ENCODE measurements around the gene PSMG2.
"Not testable (repeated sequence)": the region's sequence is repeated elsewhere in the genome, so short reads cannot be mapped to it uniquely, and the experiment has no call there.

PSMG2 gene

DNA sequence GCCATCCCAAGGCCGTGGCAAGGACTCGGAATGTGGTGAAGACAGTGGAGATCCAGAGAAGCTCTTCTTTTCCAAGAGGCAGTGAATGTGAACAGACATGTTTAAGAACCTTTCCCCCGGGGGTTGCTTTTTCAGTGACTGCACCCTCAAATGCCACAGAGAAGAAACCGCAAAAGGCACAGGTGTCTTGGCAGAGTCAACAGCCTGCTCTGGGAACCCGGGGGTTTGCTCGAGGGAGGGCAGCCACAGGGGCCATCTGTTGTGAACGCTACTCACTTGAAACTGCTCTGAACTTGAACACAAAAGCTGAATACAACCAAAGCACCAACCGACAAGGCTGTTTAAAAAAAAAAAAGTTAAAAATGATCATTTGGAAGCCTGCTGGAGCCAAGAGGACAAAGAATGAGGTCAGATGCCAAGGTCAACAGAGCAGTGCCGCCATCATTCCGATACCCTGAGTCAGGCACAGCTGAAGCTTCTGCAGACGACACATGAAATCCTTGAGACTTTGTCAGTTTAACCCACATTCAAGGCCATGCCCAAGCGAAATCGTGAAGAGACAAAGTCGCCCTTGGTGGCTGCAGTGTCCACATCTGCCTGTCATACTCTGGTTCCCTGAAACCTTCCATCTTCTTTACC is 47.4 kb downstream of the PSMG2 start:
- H3K4me3 ChIP-seq (ENCODE audit: low read depth, low read length): no peak overlapping the region
- in situ Hi-C loops (cut with HindIII; ENCODE audit: low sequenced_read_pairs): no loop called here
- DNase-seq (ENCODE audit: low read depth): no peak
- no peak for TF ChIP-seq CTCF (IDR thresholded peaks at IDR 0.05; ENCODE audit: low read depth, low read length, missing control alignments)

- no peak for TF ChIP-seq CTCF (IDR thresholded peaks at IDR 0.05; ENCODE audit: low read depth, low read length, missing control alignments)
- H3K4me3 ChIP-seq (ENCODE audit: low read depth, low read length): no peak overlapping the region
- DNase-seq (ENCODE audit: low read depth): no peak
- in situ Hi-C loops (cut with HindIII; ENCODE audit: low sequenced_read_pairs): no loop called here
These were observed 48.1 kb downstream of the PSMG2 start for GRCh38 chr18:12750715-12751502.

DNA sequence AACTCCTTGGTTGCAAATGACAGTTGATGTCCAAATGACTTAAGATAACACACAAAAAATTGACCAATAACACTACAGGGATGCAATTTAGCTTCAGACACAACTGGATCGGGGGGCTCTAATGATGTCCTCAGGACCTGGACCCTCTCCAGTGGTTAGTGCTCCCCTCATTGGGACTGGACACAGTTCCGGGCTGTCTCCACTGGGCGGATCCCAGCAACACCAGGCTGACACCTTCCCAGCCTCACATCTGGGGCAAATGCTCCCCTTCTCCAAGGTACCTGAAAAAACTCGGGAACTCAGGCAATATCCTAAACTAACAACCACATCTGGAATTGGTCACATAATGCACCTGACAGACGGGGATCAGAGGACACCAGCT is 48.7 kb downstream of the PSMG2 start:
- in situ Hi-C loops (cut with HindIII; ENCODE audit: low sequenced_read_pairs): no loop called here
- no peak overlapping the region for H3K4me3 ChIP-seq (ENCODE audit: low read depth, low read length)
- no peak for DNase-seq (ENCODE audit: low read depth)
- no peak for TF ChIP-seq CTCF (IDR thresholded peaks at IDR 0.05; ENCODE audit: low read depth, low read length, missing control alignments)

DNA sequence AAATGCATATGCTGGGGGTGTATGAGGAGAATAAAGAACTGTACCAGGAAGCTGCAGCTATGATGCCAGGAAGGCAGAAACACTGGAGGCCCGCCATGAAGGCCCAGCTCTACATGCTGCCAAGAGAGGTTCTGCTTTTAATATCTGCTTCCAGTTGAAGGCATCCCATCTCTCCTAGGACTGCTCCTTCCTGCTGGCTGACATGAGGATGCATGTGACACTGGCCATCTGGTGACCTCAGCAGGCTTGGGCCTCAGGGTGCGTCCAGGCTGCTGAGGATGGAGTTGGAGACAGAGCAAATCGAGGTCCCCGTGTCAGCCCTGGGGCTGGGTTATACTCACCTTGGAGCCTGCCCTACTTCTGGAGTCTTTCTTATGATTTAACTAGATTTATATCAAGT is 49.0 kb downstream of the PSMG2 start:
- no peak overlapping the region for H3K4me3 ChIP-seq (ENCODE audit: low read depth, low read length)
- DNase-seq (ENCODE audit: low read depth): no peak
- no peak for TF ChIP-seq CTCF (IDR thresholded peaks at IDR 0.05; ENCODE audit: low read depth, low read length, missing control alignments)
- in situ Hi-C loops (cut with HindIII; ENCODE audit: low sequenced_read_pairs): no loop called here

DNA sequence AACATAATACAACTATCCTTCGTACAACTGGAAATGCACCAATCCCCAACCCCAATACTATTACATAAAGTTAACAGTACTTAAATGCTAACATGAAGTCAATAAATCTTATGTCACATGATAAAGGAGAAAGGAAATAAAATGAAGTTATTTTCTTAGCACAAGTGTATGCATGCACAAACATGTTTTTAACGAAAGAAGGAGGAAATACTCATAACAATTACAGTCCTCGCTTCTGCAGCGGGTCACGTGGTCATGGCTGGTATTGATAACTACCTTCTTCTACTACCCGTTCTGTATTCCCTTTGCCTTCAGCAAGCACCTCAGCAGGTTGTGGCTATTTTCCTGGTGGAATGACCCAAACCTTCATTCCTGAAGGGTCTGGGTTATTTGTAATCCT is 51.7 kb downstream of the PSMG2 start:
- DNase-seq (ENCODE audit: low read depth): no peak
- in situ Hi-C loops (cut with HindIII; ENCODE audit: low sequenced_read_pairs): no loop called here
- no peak for TF ChIP-seq CTCF (IDR thresholded peaks at IDR 0.05; ENCODE audit: low read depth, low read length, missing control alignments)
- no peak overlapping the region for H3K4me3 ChIP-seq (ENCODE audit: low read depth, low read length)

DNA sequence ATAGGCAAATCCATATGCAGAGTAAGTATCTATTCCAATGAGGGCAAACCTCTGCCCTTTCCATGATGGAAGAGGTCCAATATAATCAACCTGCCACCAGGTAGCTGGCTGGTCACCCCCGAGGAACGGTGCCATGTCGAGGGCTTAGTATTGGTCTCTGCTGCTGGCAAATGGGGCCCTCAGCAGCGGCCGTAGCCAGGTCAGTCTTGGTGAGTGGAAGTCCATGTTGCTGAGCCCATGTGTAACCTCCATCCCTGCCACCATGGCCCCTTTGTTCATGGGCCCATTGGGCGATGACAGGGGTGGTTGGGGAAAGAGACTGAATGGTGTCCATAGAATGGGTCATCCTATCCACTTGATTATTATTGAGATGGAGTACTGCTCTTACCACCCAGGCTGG is 52.8 kb downstream of the PSMG2 start:
- H3K4me3 ChIP-seq (ENCODE audit: low read depth, low read length); DNase-seq (ENCODE audit: low read depth); in situ Hi-C loops (cut with HindIII; ENCODE audit: low sequenced_read_pairs): not testable (repeated sequence)

GRCh38 chr18:12756619-12757239 is 53.9 kb downstream of the PSMG2 start:
- in situ Hi-C loops (cut with HindIII; ENCODE audit: low sequenced_read_pairs); H3K4me3 ChIP-seq (ENCODE audit: low read depth, low read length); DNase-seq (ENCODE audit: low read depth): not testable (repeated sequence)

GRCh38 chr18:12758566-12758965 is 55.7 kb downstream of the PSMG2 start:
- H3K4me3 ChIP-seq (ENCODE audit: low read depth, low read length); DNase-seq (ENCODE audit: low read depth); in situ Hi-C loops (cut with HindIII; ENCODE audit: low sequenced_read_pairs): not testable (repeated sequence)

Measured in astrocyte of the cerebellum (primary cell).